GM10248 (cell line): Measurements from ENCODE around the gene POU3F2.

Source experiments
- CTCF ChIA-PET: fragments of 300-600 bp; sonication (Branson Sonifier 250); formaldehyde crosslinking; extraction: SDS; loops from one replicate; lab custom pipeline; 2021; ENCODE audit warnings: antibody characterized with exemption; lab: Yijun Ruan, JAX
- POLR2A ChIA-PET: fragments of 350-650 bp; sonication (Branson Sonifier 250); formaldehyde crosslinking; extraction: SDS; loops from one replicate; lab custom pipeline; 2020; ENCODE audit warnings: antibody characterized with exemption; lab: Yijun Ruan, JAX
- DNase-seq: peaks from one replicate; pipeline ENCODE4 v3.0.0; 2012; ENCODE audit errors: extremely low spot score
- TF ChIP-seq, protein P1 (sequence below): IDR thresholded peaks from 2 replicates; pipeline ENCODE4 v1.5.1; 2012; ENCODE audit warnings: mild to moderate bottlenecking, low read depth; ENCODE audit errors: extremely low read depth, missing control alignments, control extremely low read depth

Gene POU3F2

GRCh38 chr6:98834060-98835031, at the start of gene POU3F2:
TSS of gene POU3F2 (plus strand) at chr6:98834574. CDS start at chr6:98834874, 300 bp downstream.
- ChIA-PET CTCF (interaction anchor here (1.1 kb wide), 2 partner anchors 13 to 1337 kb away, joined by 3 read pairs; no protein-coding TSS in a partner anchor), POLR2A (no interaction called here)
- TF ChIP-seq, protein P1, sequence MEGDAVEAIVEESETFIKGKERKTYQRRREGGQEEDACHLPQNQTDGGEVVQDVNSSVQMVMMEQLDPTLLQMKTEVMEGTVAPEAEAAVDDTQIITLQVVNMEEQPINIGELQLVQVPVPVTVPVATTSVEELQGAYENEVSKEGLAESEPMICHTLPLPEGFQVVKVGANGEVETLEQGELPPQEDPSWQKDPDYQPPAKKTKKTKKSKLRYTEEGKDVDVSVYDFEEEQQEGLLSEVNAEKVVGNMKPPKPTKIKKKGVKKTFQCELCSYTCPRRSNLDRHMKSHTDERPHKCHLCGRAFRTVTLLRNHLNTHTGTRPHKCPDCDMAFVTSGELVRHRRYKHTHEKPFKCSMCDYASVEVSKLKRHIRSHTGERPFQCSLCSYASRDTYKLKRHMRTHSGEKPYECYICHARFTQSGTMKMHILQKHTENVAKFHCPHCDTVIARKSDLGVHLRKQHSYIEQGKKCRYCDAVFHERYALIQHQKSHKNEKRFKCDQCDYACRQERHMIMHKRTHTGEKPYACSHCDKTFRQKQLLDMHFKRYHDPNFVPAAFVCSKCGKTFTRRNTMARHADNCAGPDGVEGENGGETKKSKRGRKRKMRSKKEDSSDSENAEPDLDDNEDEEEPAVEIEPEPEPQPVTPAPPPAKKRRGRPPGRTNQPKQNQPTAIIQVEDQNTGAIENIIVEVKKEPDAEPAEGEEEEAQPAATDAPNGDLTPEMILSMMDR: no peak
- peak; percentile 86 for DNase-seq

DNA sequence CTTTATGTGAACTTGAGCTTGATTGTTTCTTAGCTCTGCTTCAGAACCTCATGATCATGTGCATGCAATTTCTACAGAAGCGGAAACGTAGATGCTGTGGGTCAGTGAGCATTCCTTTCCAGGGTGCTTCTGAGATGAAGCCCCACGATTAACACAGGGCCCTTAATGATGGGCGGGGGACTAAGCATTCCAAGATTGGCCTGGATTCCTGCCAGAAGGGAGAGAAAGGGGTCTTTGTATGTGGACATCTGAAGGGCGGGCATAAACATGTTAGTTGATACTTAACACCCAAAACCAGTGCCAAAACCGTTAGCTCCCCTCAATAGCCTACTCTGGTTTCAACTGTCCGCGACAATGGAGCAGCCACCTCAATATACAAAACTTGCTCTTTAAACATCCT, 46.9 kb upstream of the POU3F2 start:
- ChIA-PET CTCF (interaction anchor here (0.8 to 0.9 kb wide), 3 partner anchors 10 to 20 kb away, joined by 3 to 4 read pairs (median 3); no protein-coding TSS in a partner anchor), POLR2A (no interaction called here)
- DNase-seq: no peak
- TF ChIP-seq, protein P1: no peak

GRCh38 chr6:98787961-98788360, 46.4 kb upstream of the POU3F2 start:
- ChIA-PET POLR2A (no interaction called here), CTCF (no interaction called here)
- no peak for DNase-seq
- TF ChIP-seq, protein P1: no peak

GRCh38 chr6:98794307-98794842, 40.0 kb upstream of the POU3F2 start:
- ChIA-PET POLR2A (no interaction called here), CTCF (no interaction called here)
- TF ChIP-seq, protein P1: no peak
- DNase-seq: no peak

- DNase-seq: no peak
- CTCF ChIA-PET: interaction anchor here (1.4 kb wide), 1 partner anchor 10 kb away, joined by 4 read pairs; no protein-coding TSS in a partner anchor
- TF ChIP-seq, protein P1: no peak
- POLR2A ChIA-PET: no interaction called here
Measured at GRCh38 chr6:98797217-98797994, 37.0 kb upstream of the POU3F2 start.

DNA sequence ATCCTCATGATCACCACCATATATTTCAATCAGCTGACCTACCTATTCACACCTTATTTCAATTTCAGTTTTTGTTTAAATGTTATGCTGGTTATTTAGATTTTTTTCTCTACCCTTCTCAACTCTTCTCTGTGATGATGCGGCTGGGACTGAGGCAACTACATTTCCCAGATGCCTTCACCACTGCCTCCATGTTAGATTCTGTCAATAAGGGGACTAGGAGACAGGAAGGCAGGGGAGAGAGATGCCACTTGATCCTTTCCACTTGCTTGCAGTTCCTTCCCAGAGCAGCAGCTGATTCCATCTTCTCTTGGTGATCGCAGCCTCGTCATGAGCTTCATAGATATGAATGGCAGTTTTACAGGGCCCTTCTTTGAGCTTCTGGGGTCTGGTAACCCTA, 33.5 kb upstream of the POU3F2 start:
- ChIA-PET CTCF (no interaction called here), POLR2A (no interaction called here)
- DNase-seq: no peak
- TF ChIP-seq, protein P1: no peak
